ENCODE data around the gene TEK. TPM values are rescaled to one million over a fixed set of nuclear protein-coding genes. Genes with fewer than 3 reads are reported as not detected.

TEK gene
- total and polyA plus RNA-seq, 2 donors (not counting 1 experiment from before 2014, with no cell fraction given) = not detected

DNA sequence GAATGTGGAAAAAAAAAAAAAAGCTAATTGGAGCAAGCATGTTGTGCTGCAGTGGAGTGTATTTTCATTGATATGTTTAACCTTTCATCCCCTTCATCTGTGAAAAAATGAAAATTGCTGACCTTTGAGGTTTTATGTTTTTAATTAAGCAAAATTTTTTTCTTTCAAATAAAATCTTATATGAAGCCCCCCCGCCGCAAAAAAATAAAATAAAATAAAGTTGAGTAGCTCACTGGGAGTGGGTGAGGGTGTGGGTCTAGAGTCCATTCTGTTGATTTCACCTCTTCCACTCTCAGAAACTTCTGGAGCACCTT is 43.3 kb downstream of the TEK start:
- H3K9ac ChIP-seq (ENCODE audit: low read length) = no peak overlapping the region
- H3K9me3 ChIP-seq (ENCODE audit: control extremely low read depth in 1 of 3, control insufficient read depth in 2 of 3, insufficient read depth in 1 of 3, low read length in 2 of 3) = no peaks in the 10 kb centered on the region
- DNase-seq = no peak
- intact Hi-C loops (cut with micrococcal nuclease) = no loop called here
- H3K27me3 ChIP-seq (replicated peaks in 1 of 4; ENCODE audit: control extremely low read depth in 1 of 4, control insufficient read depth in 3 of 4, insufficient read depth in 4 of 4, low read length in 3 of 4) = no peaks in the 10 kb centered on the region
- ChIA-PET POLR2A (no interaction called here), CTCF (interaction anchor here (0.7 kb wide), 1 partner anchor 32 kb away, joined by 3 read pairs; no protein-coding TSS in a partner anchor)
- no peak overlapping the region for H2AFZ ChIP-seq (ENCODE audit: insufficient read depth, low read depth, low read length, poor library complexity, severe bottlenecking)
- H3K27ac ChIP-seq (ENCODE audit: low read length in 2 of 2) = no peak overlapping the region
- no peaks in the 10 kb centered on the region for H3K36me3 ChIP-seq (replicated peaks in 1 of 2; ENCODE audit: control extremely low read depth in 1 of 2, control insufficient read depth in 1 of 2, extremely low read depth in 1 of 2, insufficient read depth in 2 of 2, low read length in 1 of 2)
- peaks cover 14% of the 10 kb centered on the region for H3K27me3 Mint-ChIP-seq
- H3K4me1 ChIP-seq (ENCODE audit: control insufficient read depth in 2 of 2, insufficient read depth in 2 of 2, low read length in 2 of 2) = no peaks in the 10 kb centered on the region
- H3K27ac Mint-ChIP-seq = no peak overlapping the region
- ATAC-seq (ENCODE audit: low read depth) = no peak
- H3K79me2 ChIP-seq (ENCODE audit: control insufficient read depth, insufficient read depth, low read length) = no peaks in the 10 kb centered on the region
- TF ChIP-seq CTCF (IDR thresholded peaks at IDR 0.05) (no peak), EZH2 (IDR thresholded peaks at IDR 0.05; ENCODE audit: borderline replicate concordance, insufficient read depth, low read depth, low read length, poor library complexity, severe bottlenecking) (no peak)
- WGBS (ENCODE audit: insufficient coverage) = no CpG with 5 or more reads among the region's 2 CpGs
- H3K4me3 Mint-ChIP-seq = no peak overlapping the region
- H3K9me3 Mint-ChIP-seq (ENCODE audit: insufficient read depth) = no peaks in the 10 kb centered on the region
- no peak overlapping the region for H3K4me3 ChIP-seq (ENCODE audit: control extremely low read depth in 1 of 5, extremely low read depth in 1 of 5, insufficient read depth in 1 of 5, low read depth in 2 of 5, low read length in 4 of 5)
- H4K20me1 ChIP-seq (ENCODE audit: control insufficient read depth, insufficient read depth, low read length, poor library complexity, severe bottlenecking) = no peaks in the 10 kb centered on the region
- H3K4me1 Mint-ChIP-seq = no peaks in the 10 kb centered on the region
- no peak overlapping the region for H3K4me2 ChIP-seq (replicated peaks; ENCODE audit: low read depth, low read length, poor library complexity, severe bottlenecking)

DNA sequence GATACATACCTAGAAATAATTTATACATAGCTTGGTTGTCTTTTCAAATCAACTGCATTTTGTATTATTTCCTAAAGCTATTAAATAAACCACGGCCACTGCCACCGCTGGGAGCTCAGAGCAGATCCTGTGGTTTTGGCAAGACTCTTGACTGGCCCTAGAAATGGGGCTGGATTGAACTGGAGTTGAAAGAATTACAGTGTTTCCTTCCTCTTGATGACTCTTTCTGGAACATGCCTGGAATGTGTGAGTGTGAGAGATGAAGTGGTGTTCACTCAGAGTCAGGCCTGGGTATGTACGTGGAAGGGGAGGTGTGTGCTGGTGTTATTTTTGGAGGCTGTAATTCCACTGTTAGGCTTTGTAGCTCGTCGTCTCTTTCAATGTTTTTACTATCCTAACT is 45.9 kb downstream of the TEK start:
- no peaks in the 10 kb centered on the region for H3K4me1 ChIP-seq (ENCODE audit: control insufficient read depth in 2 of 2, insufficient read depth in 2 of 2, low read length in 2 of 2)
- ATAC-seq (ENCODE audit: low read depth) (no peak), DNase-seq (no peak)
- WGBS (ENCODE audit: insufficient coverage) = 0% methylated on average over 1 of the region's 5 CpGs
- peaks cover 2% of the 10 kb centered on the region for H3K27me3 Mint-ChIP-seq
- no peak overlapping the region for H3K4me3 ChIP-seq (ENCODE audit: control extremely low read depth in 1 of 5, extremely low read depth in 1 of 5, insufficient read depth in 1 of 5, low read depth in 2 of 5, low read length in 4 of 5)
- H3K4me2 ChIP-seq (replicated peaks; ENCODE audit: low read depth, low read length, poor library complexity, severe bottlenecking) = no peak overlapping the region
- no peaks in the 10 kb centered on the region for H3K9me3 ChIP-seq (ENCODE audit: control extremely low read depth in 1 of 3, control insufficient read depth in 2 of 3, insufficient read depth in 1 of 3, low read length in 2 of 3)
- intact Hi-C loops (cut with micrococcal nuclease) = no loop called here
- no peak overlapping the region for H3K9ac ChIP-seq (ENCODE audit: low read length)
- ChIA-PET POLR2A (no interaction called here), CTCF (interaction anchor here (0.6 kb wide), 1 partner anchor 143 kb away, joined by 3 read pairs; no protein-coding TSS in a partner anchor)
- H3K27ac Mint-ChIP-seq = no peak overlapping the region
- H4K20me1 ChIP-seq (ENCODE audit: control insufficient read depth, insufficient read depth, low read length, poor library complexity, severe bottlenecking) = no peaks in the 10 kb centered on the region
- H3K9me3 Mint-ChIP-seq (ENCODE audit: insufficient read depth) = no peaks in the 10 kb centered on the region
- no peak overlapping the region for H3K27ac ChIP-seq (ENCODE audit: low read length in 2 of 2)
- H3K27me3 ChIP-seq (replicated peaks in 1 of 4; ENCODE audit: control extremely low read depth in 1 of 4, control insufficient read depth in 3 of 4, insufficient read depth in 4 of 4, low read length in 3 of 4) = no peaks in the 10 kb centered on the region
- TF ChIP-seq CTCF (IDR thresholded peaks at IDR 0.05) (no peak), EZH2 (IDR thresholded peaks at IDR 0.05; ENCODE audit: borderline replicate concordance, insufficient read depth, low read depth, low read length, poor library complexity, severe bottlenecking) (no peak)
- no peaks in the 10 kb centered on the region for H3K79me2 ChIP-seq (ENCODE audit: control insufficient read depth, insufficient read depth, low read length)
- no peak overlapping the region for H2AFZ ChIP-seq (ENCODE audit: insufficient read depth, low read depth, low read length, poor library complexity, severe bottlenecking)
- no peaks in the 10 kb centered on the region for H3K4me1 Mint-ChIP-seq
- H3K4me3 Mint-ChIP-seq = no peak overlapping the region
- no peaks in the 10 kb centered on the region for H3K36me3 ChIP-seq (replicated peaks in 1 of 2; ENCODE audit: control extremely low read depth in 1 of 2, control insufficient read depth in 1 of 2, extremely low read depth in 1 of 2, insufficient read depth in 2 of 2, low read length in 1 of 2)
